MM.1S (cell line): ENCODE results near the gene PTPRE.

Experiments used
- CTCF ChIP-seq: fragments of 300-600 bp; sonication (generic); IDR thresholded peaks from 2 replicates; pipeline ENCODE4 v1.5.1; 2016; ENCODE audit warnings: antibody characterized with exemption, low read length, mixed read lengths
- EZH2 ChIP-seq: fragments of 300-600 bp; sonication (generic); optimal IDR thresholded peaks from 2 replicates; pipeline ENCODE3; 2017; ENCODE audit warnings: low read depth, mild to moderate bottlenecking, antibody characterized with exemption, low read length, mixed read lengths
- EZH2phosphoT487 ChIP-seq: fragments of 300-600 bp; sonication (generic); IDR thresholded peaks from 2 replicates; pipeline ENCODE4 v1.6.1; 2018; ENCODE audit warnings: antibody characterized with exemption, low read length

GRCh38 chr10:127968027-127968441 is 61.1 kb downstream of the PTPRE start:
- TF ChIP-seq CTCF (no peak), EZH2 (no peak), EZH2phosphoT487 (no peak)
